SK-N-MC (cell line): ENCODE measurements around the gene ENTPD8.
A peak's percentile ranks its signal among the peaks of the same experiment; 100 is the strongest.

Source experiments
- EZH2 ChIP-seq: fragments of 200-600 bp; sonication (generic); IDR thresholded peaks from one replicate; pipeline ENCODE4 v1.6.1; 2017; ENCODE audit warnings: antibody characterized with exemption
- POLR2AphosphoS5 ChIP-seq: IDR thresholded peaks from 2 replicates; pipeline ENCODE4 v1.6.1; 2012; ENCODE audit warnings: mild to moderate bottlenecking, low read depth, low read length, borderline replicate concordance

DNA sequence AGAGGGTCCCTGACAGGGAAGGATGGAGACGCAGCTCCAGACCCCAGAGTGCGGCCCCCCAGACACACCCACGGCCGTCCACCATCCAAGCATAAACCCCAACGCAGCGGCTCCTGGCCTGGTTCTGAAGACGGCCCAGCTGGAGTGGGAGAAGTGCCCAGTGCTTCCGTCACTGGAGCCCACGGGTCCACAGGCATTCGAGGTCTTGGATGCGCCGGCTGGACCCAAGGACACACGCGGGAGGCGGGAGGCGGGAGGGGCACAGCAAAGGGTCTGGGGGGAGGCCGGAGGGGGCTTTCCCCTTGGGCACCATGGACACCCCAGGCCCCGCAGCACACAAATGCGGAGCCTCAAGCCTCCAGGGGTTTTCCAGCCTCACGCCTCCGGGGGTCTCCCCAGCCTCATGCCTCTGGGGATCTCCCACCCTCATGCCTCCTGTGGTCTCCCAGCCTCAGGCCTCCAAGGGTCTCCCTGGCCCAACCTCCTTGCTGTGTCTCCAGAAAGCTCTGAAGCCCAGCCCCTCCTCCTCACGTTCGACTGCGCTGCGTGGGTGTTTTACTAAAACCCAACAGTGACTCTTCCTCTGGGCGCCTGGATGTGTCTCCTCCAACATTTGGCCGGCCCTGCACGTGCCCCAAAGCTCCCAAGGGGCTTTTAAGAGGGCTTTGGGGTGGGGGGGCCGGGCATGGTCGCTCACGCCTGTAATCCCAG lies 33.4 kb downstream of the ENTPD8 start:
- peak; percentile 24; the same call in 1 of the 2 replicates for TF ChIP-seq POLR2AphosphoS5
- TF ChIP-seq EZH2: no peak
